ENCODE measurements around the gene DLGAP3.
"Not testable (repeated sequence)": the region's sequence is repeated elsewhere in the genome, so short reads cannot be mapped to it uniquely, and the experiment has no call there.

Gene DLGAP3

GRCh38 chr1:34967672-34968071, 38.2 kb upstream of the DLGAP3 start:
- H3K36me3 ChIP-seq (ENCODE audit: insufficient read depth, low read depth, low read length); H3K4me1 ChIP-seq (ENCODE audit: insufficient read depth, low read length); H3K4me3 ChIP-seq (ENCODE audit: low read length); H3K9me3 ChIP-seq (ENCODE audit: insufficient read depth, low read depth, low read length); H3K27ac ChIP-seq (ENCODE audit: low read length); H3K27me3 ChIP-seq (ENCODE audit: insufficient read depth, low read length); H3K9ac ChIP-seq (ENCODE audit: low read depth, low read length): not testable (repeated sequence)

GRCh38 chr1:34965597-34965996, 36.1 kb upstream of the DLGAP3 start:
- Histone ChIP-seq H3K4me1 (ENCODE audit: insufficient read depth, low read length) (no peaks in the 10 kb centered on the region), H3K4me3 (ENCODE audit: low read length) (no peak overlapping the region), H3K27me3 (ENCODE audit: insufficient read depth, low read length) (no peaks in the 10 kb centered on the region), H3K9me3 (ENCODE audit: insufficient read depth, low read depth, low read length) (no peaks in the 10 kb centered on the region), H3K27ac (ENCODE audit: low read length) (no peak overlapping the region), H3K36me3 (ENCODE audit: insufficient read depth, low read depth, low read length) (no peaks in the 10 kb centered on the region), H3K9ac (ENCODE audit: low read depth, low read length) (no peak overlapping the region)

- no peak overlapping the region for H3K4me3 ChIP-seq (ENCODE audit: low read length)
- H3K4me1 ChIP-seq (ENCODE audit: insufficient read depth, low read length): no peaks in the 10 kb centered on the region
- H3K9me3 ChIP-seq (ENCODE audit: insufficient read depth, low read depth, low read length): no peaks in the 10 kb centered on the region
- no peaks in the 10 kb centered on the region for H3K27me3 ChIP-seq (ENCODE audit: insufficient read depth, low read length)
- H3K36me3 ChIP-seq (ENCODE audit: insufficient read depth, low read depth, low read length): no peaks in the 10 kb centered on the region
- no peak overlapping the region for H3K9ac ChIP-seq (ENCODE audit: low read depth, low read length)
- H3K27ac ChIP-seq (ENCODE audit: low read length): no peak overlapping the region
Observed at GRCh38 chr1:34950428-34950827, 21.0 kb upstream of the DLGAP3 start.

- not testable (repeated sequence) for H3K4me3 ChIP-seq (ENCODE audit: low read length); H3K36me3 ChIP-seq (ENCODE audit: insufficient read depth, low read depth, low read length); H3K9ac ChIP-seq (ENCODE audit: low read depth, low read length); H3K27ac ChIP-seq (ENCODE audit: low read length); H3K27me3 ChIP-seq (ENCODE audit: insufficient read depth, low read length); H3K9me3 ChIP-seq (ENCODE audit: insufficient read depth, low read depth, low read length); H3K4me1 ChIP-seq (ENCODE audit: insufficient read depth, low read length)
Observed at GRCh38 chr1:34948739-34949138, 19.3 kb upstream of the DLGAP3 start.

- H3K4me1 ChIP-seq (ENCODE audit: insufficient read depth, low read length); H3K9ac ChIP-seq (ENCODE audit: low read depth, low read length); H3K27me3 ChIP-seq (ENCODE audit: insufficient read depth, low read length); H3K36me3 ChIP-seq (ENCODE audit: insufficient read depth, low read depth, low read length); H3K9me3 ChIP-seq (ENCODE audit: insufficient read depth, low read depth, low read length); H3K4me3 ChIP-seq (ENCODE audit: low read length); H3K27ac ChIP-seq (ENCODE audit: low read length): not testable (repeated sequence)
Observed at GRCh38 chr1:34947641-34948314, 18.3 kb upstream of the DLGAP3 start.

- no peak overlapping the region for H3K9ac ChIP-seq (ENCODE audit: low read depth, low read length)
Observed at GRCh38 chr1:34946211-34946610, 16.8 kb upstream of the DLGAP3 start.

GRCh38 chr1:34941798-34942197, 12.3 kb upstream of the DLGAP3 start:
- not testable (repeated sequence) for H3K9ac ChIP-seq (ENCODE audit: low read depth, low read length); H3K9me3 ChIP-seq (ENCODE audit: insufficient read depth, low read depth, low read length); H3K4me1 ChIP-seq (ENCODE audit: insufficient read depth, low read length); H3K36me3 ChIP-seq (ENCODE audit: insufficient read depth, low read depth, low read length); H3K27me3 ChIP-seq (ENCODE audit: insufficient read depth, low read length); H3K4me3 ChIP-seq (ENCODE audit: low read length); H3K27ac ChIP-seq (ENCODE audit: low read length)

More at GRCh38 chr1:34946211-34946610, 16.8 kb upstream of the DLGAP3 start:
- no peaks in the 10 kb centered on the region for H3K36me3 ChIP-seq (ENCODE audit: insufficient read depth, low read depth, low read length)
- H3K4me1 ChIP-seq (ENCODE audit: insufficient read depth, low read length): no peaks in the 10 kb centered on the region
- H3K4me3 ChIP-seq (ENCODE audit: low read length): no peak overlapping the region
- no peaks in the 10 kb centered on the region for H3K9me3 ChIP-seq (ENCODE audit: insufficient read depth, low read depth, low read length)
- no peak overlapping the region for H3K27ac ChIP-seq (ENCODE audit: low read length)
- H3K27me3 ChIP-seq (ENCODE audit: insufficient read depth, low read length): 0 out of 2 replicates have a peak, but pooled peaks cover 4% of the 10 kb centered on the region

- H3K9me3 ChIP-seq (ENCODE audit: insufficient read depth, low read depth, low read length): no peaks in the 10 kb centered on the region
- H3K27me3 ChIP-seq (ENCODE audit: insufficient read depth, low read length): peaks cover 75% of the 10 kb centered on the region
- no peaks in the 10 kb centered on the region for H3K36me3 ChIP-seq (ENCODE audit: insufficient read depth, low read depth, low read length)
- H3K9ac ChIP-seq (ENCODE audit: low read depth, low read length): no peak overlapping the region
- H3K4me1 ChIP-seq (ENCODE audit: insufficient read depth, low read length): peaks cover 9% of the 10 kb centered on the region
- no peak overlapping the region for H3K27ac ChIP-seq (ENCODE audit: low read length)
- H3K4me3 ChIP-seq (ENCODE audit: low read length): peak overlapping the region; percentile 69; the same call in 1 of the 2 replicates
Observed at GRCh38 chr1:34930702-34931071, 1.2 kb upstream of the DLGAP3 start.

GRCh38 chr1:34929853-34930701, 627 bp upstream of the DLGAP3 start:
- H3K4me1 ChIP-seq (ENCODE audit: insufficient read depth, low read length): peaks cover 9% of the 10 kb centered on the region
- H3K27ac ChIP-seq (ENCODE audit: low read length): no peak overlapping the region
- H3K4me3 ChIP-seq (ENCODE audit: low read length): peak overlapping the region; percentile 69
- no peaks in the 10 kb centered on the region for H3K36me3 ChIP-seq (ENCODE audit: insufficient read depth, low read depth, low read length)
- no peaks in the 10 kb centered on the region for H3K9me3 ChIP-seq (ENCODE audit: insufficient read depth, low read depth, low read length)
- H3K9ac ChIP-seq (ENCODE audit: low read depth, low read length): no peak overlapping the region
- H3K27me3 ChIP-seq (ENCODE audit: insufficient read depth, low read length): peaks cover 77% of the 10 kb centered on the region

- Histone ChIP-seq H3K9me3 (ENCODE audit: insufficient read depth, low read depth, low read length) (no peaks in the 10 kb centered on the region), H3K4me1 (ENCODE audit: insufficient read depth, low read length) (peaks cover 10% of the 10 kb centered on the region), H3K9ac (ENCODE audit: low read depth, low read length) (no peak overlapping the region), H3K36me3 (ENCODE audit: insufficient read depth, low read depth, low read length) (no peaks in the 10 kb centered on the region), H3K27me3 (ENCODE audit: insufficient read depth, low read length) (peaks cover 82% of the 10 kb centered on the region), H3K27ac (ENCODE audit: low read length) (no peak overlapping the region), H3K4me3 (ENCODE audit: low read length) (peak overlapping the region; percentile 69)
Observed at GRCh38 chr1:34928699-34929496, 552 bp downstream of the DLGAP3 start.

GRCh38 chr1:34928066-34928696, 1.3 kb downstream of the DLGAP3 start:
- H3K36me3 ChIP-seq (ENCODE audit: insufficient read depth, low read depth, low read length): no peaks in the 10 kb centered on the region
- no peaks in the 10 kb centered on the region for H3K9me3 ChIP-seq (ENCODE audit: insufficient read depth, low read depth, low read length)
- no peak overlapping the region for H3K27ac ChIP-seq (ENCODE audit: low read length)
- peak overlapping the region; percentile 69 for H3K4me3 ChIP-seq (ENCODE audit: low read length)
- peaks cover 82% of the 10 kb centered on the region for H3K27me3 ChIP-seq (ENCODE audit: insufficient read depth, low read length)
- H3K9ac ChIP-seq (ENCODE audit: low read depth, low read length): no peak overlapping the region
- H3K4me1 ChIP-seq (ENCODE audit: insufficient read depth, low read length): peaks cover 14% of the 10 kb centered on the region

Measured in iPS-20b (cell line).